ENCODE data around the gene IL1RAPL2. TPM values are rescaled to one million over a fixed set of nuclear protein-coding genes. Genes with fewer than 3 reads are reported as not detected.

The IL1RAPL2 gene
- total and polyA plus RNA-seq, 11 donors = 0.08 to 0.16 (median 0.10) TPM; not detected in 8

- H3K4me3 ChIP-seq = no peak overlapping the region
- ATAC-seq (no peak), DNase-seq (no peak)
- H3K36me3 ChIP-seq = no peaks in the 10 kb centered on the region
- H3K27ac ChIP-seq = no peak overlapping the region
- peaks cover 0 to 6% (median 0%) of the 10 kb centered on the region in 9 donors for H3K27me3 ChIP-seq
- H3K4me1 ChIP-seq = no peaks in the 10 kb centered on the region
- no peak for TF ChIP-seq CTCF (IDR thresholded peaks at IDR 0.05)
- TF ChIP-seq POLR2A (IDR thresholded peaks at IDR 0.05) = no peak
- no peaks in the 10 kb centered on the region for H3K9me3 ChIP-seq
- intact Hi-C loops (cut with DNase I) = no loop called here
- 29 to 67% (median 50%) methylated on average over 1 of the region's 1 CpG for WGBS, 4 donors
These were observed 130.7 kb downstream of the IL1RAPL2 start for GRCh38 chrX:104696667-104697066.

GRCh38 chrX:104697294-104697693 is 131.3 kb downstream of the IL1RAPL2 start:
- TF ChIP-seq CTCF (IDR thresholded peaks at IDR 0.05) (no peak), POLR2A (IDR thresholded peaks at IDR 0.05) (no peak)
- peaks cover 0 to 6% (median 0%) of the 10 kb centered on the region in 9 donors for H3K27me3 ChIP-seq
- H3K9me3 ChIP-seq = no peaks in the 10 kb centered on the region
- H3K4me3 ChIP-seq = no peak overlapping the region
- ATAC-seq (no peak), DNase-seq (no peak)
- H3K4me1 ChIP-seq = no peaks in the 10 kb centered on the region
- no peak overlapping the region for H3K27ac ChIP-seq
- intact Hi-C loops (cut with DNase I) = no loop called here
- no peaks in the 10 kb centered on the region for H3K36me3 ChIP-seq

- no peak overlapping the region for H3K4me3 ChIP-seq
- no peak for TF ChIP-seq POLR2A (IDR thresholded peaks at IDR 0.05)
- no peak for TF ChIP-seq CTCF (IDR thresholded peaks at IDR 0.05)
- intact Hi-C loops (cut with DNase I) = no loop called here
- no peak for ATAC-seq
- no peaks in the 10 kb centered on the region for H3K4me1 ChIP-seq
- no peaks in the 10 kb centered on the region for H3K9me3 ChIP-seq
- no peak overlapping the region for H3K27ac ChIP-seq
- WGBS, 4 donors = 51 to 75% (median 64%) methylated on average over 4 of the region's 4 CpGs
- no peak for DNase-seq
- H3K27me3 ChIP-seq = peaks cover 0 to 30% (median 0%) of the 10 kb centered on the region in 9 donors
- no peaks in the 10 kb centered on the region for H3K36me3 ChIP-seq
These were observed 141.0 kb downstream of the IL1RAPL2 start for GRCh38 chrX:104707042-104707441.

- Histone ChIP-seq H3K4me3 (no peak overlapping the region), H3K27ac (no peak overlapping the region), H3K36me3 (no peaks in the 10 kb centered on the region), H3K27me3 (peaks cover 0 to 27% (median 0%) of the 10 kb centered on the region in 9 donors), H3K4me1 (no peaks in the 10 kb centered on the region), H3K9me3 (no peaks in the 10 kb centered on the region)
- intact Hi-C loops (cut with DNase I) = no loop called here
- ATAC-seq (no peak), DNase-seq (no peak)
- TF ChIP-seq POLR2A (IDR thresholded peaks at IDR 0.05) (no peak), CTCF (IDR thresholded peaks at IDR 0.05) (no peak)
These were observed 141.6 kb downstream of the IL1RAPL2 start for GRCh38 chrX:104707572-104707971.

Measured in heart left ventricle (tissue), 16 donors.